Effector memory CD4-positive, alpha-beta T cell (primary cell): ENCODE results near the gene TEAD3.
"Not testable (repeated sequence)": the region's sequence is repeated elsewhere in the genome, so short reads cannot be mapped to it uniquely, and the experiment has no call there.

ENCODE experiments used
- DNase-seq, 3 donors: peaks; one replicate each; pipeline ENCODE4 v3.0.0-alpha.2; 2020
- H3K27ac ChIP-seq: 2 replicates; pipeline ENCODE4 v1.7.0; 2013; ENCODE audit warnings: mild to moderate bottlenecking, low read length, moderate library complexity; ENCODE audit not compliant: insufficient read depth, poor library complexity, severe bottlenecking
- H3K27me3 ChIP-seq: replicated peaks from 2 replicates; pipeline ENCODE4 v1.7.0; 2013; ENCODE audit warnings: mild to moderate bottlenecking, low read length; ENCODE audit not compliant: insufficient read depth, control insufficient read depth, poor library complexity, severe bottlenecking
- H3K36me3 ChIP-seq: 2 replicates; pipeline ENCODE4 v1.7.0; 2013; ENCODE audit warnings: mild to moderate bottlenecking, low read length, moderate library complexity; ENCODE audit not compliant: control insufficient read depth, insufficient read depth
- H3K4me1 ChIP-seq: 2 replicates; pipeline ENCODE4 v1.7.0; 2013; ENCODE audit warnings: low read length, mild to moderate bottlenecking; ENCODE audit not compliant: control insufficient read depth, insufficient read depth, poor library complexity, severe bottlenecking
- H3K4me3 ChIP-seq: 2 replicates; pipeline ENCODE4 v1.7.0; 2013; ENCODE audit warnings: low read length, low read depth, mild to moderate bottlenecking; ENCODE audit not compliant: insufficient read depth, poor library complexity, severe bottlenecking
- H3K9me3 ChIP-seq: 2 replicates; pipeline ENCODE4 v1.7.0; 2013; ENCODE audit warnings: mild to moderate bottlenecking, low read length, moderate library complexity; ENCODE audit not compliant: control insufficient read depth

Gene TEAD3

GRCh38 chr6:35441205-35441604, 55.7 kb downstream of the TEAD3 start:
- H3K36me3 ChIP-seq, result no peaks in the 10 kb centered on the region
- H3K27me3 ChIP-seq, result no peaks in the 10 kb centered on the region
- H3K4me1 ChIP-seq, result no peaks in the 10 kb centered on the region
- H3K27ac ChIP-seq, result no peak overlapping the region
- H3K4me3 ChIP-seq, result no peak overlapping the region
- H3K9me3 ChIP-seq, result no peaks in the 10 kb centered on the region
- DNase-seq, result no peak

- no peak for DNase-seq
- Histone ChIP-seq H3K4me1 (no peaks in the 10 kb centered on the region), H3K27ac (no peak overlapping the region), H3K4me3 (no peak overlapping the region), H3K27me3 (no peaks in the 10 kb centered on the region), H3K9me3 (no peaks in the 10 kb centered on the region), H3K36me3 (no peaks in the 10 kb centered on the region)
These were observed 57.6 kb downstream of the TEAD3 start for GRCh38 chr6:35439308-35439707.

- DNase-seq, H3K27ac ChIP-seq, H3K36me3 ChIP-seq, H3K9me3 ChIP-seq, H3K27me3 ChIP-seq, H3K4me3 ChIP-seq, H3K4me1 ChIP-seq: not testable (repeated sequence)
These were observed 58.4 kb downstream of the TEAD3 start for GRCh38 chr6:35438378-35439065.

- Histone ChIP-seq H3K4me3 (no peak overlapping the region), H3K27me3 (no peaks in the 10 kb centered on the region), H3K27ac (no peak overlapping the region), H3K9me3 (no peaks in the 10 kb centered on the region), H3K4me1 (no peaks in the 10 kb centered on the region), H3K36me3 (no peaks in the 10 kb centered on the region)
- no peak for DNase-seq
These were observed 60.6 kb downstream of the TEAD3 start for GRCh38 chr6:35436071-35436857.

- Histone ChIP-seq H3K4me1 (no peaks in the 10 kb centered on the region), H3K27me3 (no peaks in the 10 kb centered on the region), H3K36me3 (no peaks in the 10 kb centered on the region), H3K27ac (no peak overlapping the region), H3K9me3 (no peaks in the 10 kb centered on the region), H3K4me3 (no peak overlapping the region)
- DNase-seq, result no peak
These were observed 61.6 kb downstream of the TEAD3 start for GRCh38 chr6:35435074-35435837.

GRCh38 chr6:35432702-35433101, 64.2 kb downstream of the TEAD3 start:
- not testable (repeated sequence) for H3K4me1 ChIP-seq, H3K27ac ChIP-seq, H3K36me3 ChIP-seq, H3K4me3 ChIP-seq, H3K9me3 ChIP-seq, H3K27me3 ChIP-seq, DNase-seq

GRCh38 chr6:35432291-35432690, 64.6 kb downstream of the TEAD3 start:
- Histone ChIP-seq H3K9me3 (peaks cover 4% of the 10 kb centered on the region), H3K27me3 (no peaks in the 10 kb centered on the region), H3K27ac (no peak overlapping the region), H3K36me3 (no peaks in the 10 kb centered on the region), H3K4me1 (no peaks in the 10 kb centered on the region), H3K4me3 (no peak overlapping the region)
- DNase-seq, result no peak

- H3K27ac ChIP-seq, result no peak overlapping the region
- no peak for DNase-seq
- no peaks in the 10 kb centered on the region for H3K4me1 ChIP-seq
- H3K4me3 ChIP-seq, result no peak overlapping the region
- H3K27me3 ChIP-seq, result no peaks in the 10 kb centered on the region
- peaks cover 21% of the 10 kb centered on the region for H3K36me3 ChIP-seq
- H3K9me3 ChIP-seq, result peaks cover 4% of the 10 kb centered on the region
These were observed 67.4 kb downstream of the TEAD3 start for GRCh38 chr6:35429463-35429862.

GRCh38 chr6:35428421-35429149, 68.3 kb downstream of the TEAD3 start:
- Histone ChIP-seq H3K27ac (no peak overlapping the region), H3K4me1 (no peaks in the 10 kb centered on the region), H3K4me3 (no peak overlapping the region), H3K27me3 (no peaks in the 10 kb centered on the region), H3K36me3 (peaks cover 30% of the 10 kb centered on the region), H3K9me3 (peaks cover 4% of the 10 kb centered on the region)
- no peak for DNase-seq
